H9 (cell line): ENCODE results near the gene OSBPL2. TPM values are rescaled to one million over a fixed set of nuclear protein-coding genes. Genes with fewer than 3 reads are reported as not detected.

Source experiments
- DNase-seq: peaks from one replicate; pipeline ENCODE4 v3.0.0-alpha.2; 2017
- H2AFZ ChIP-seq: one replicate; pipeline ENCODE4 v1.6.1; 2013; ENCODE audit warnings: mild to moderate bottlenecking, low read length, control low read depth, moderate library complexity
- H2AK5ac ChIP-seq: 2 replicates; pipeline ENCODE4 v1.6.1; 2013; ENCODE audit warnings: low read length, control low read depth, mixed read lengths; ENCODE audit not compliant: insufficient read length
- H2BK120ac ChIP-seq: one replicate; pipeline ENCODE4 v1.6.1; 2013; ENCODE audit warnings: low read depth, mild to moderate bottlenecking, low read length, control low read depth, inconsistent platforms; ENCODE audit not compliant: poor library complexity, severe bottlenecking
- H2BK12ac ChIP-seq: 2 replicates; pipeline ENCODE4 v1.6.1; 2013; ENCODE audit warnings: low read length, control low read depth, mixed read lengths, low read depth; ENCODE audit not compliant: insufficient read length
- H2BK15ac ChIP-seq: 2 replicates; pipeline ENCODE4 v1.6.1; 2013; ENCODE audit warnings: low read depth, low read length, control low read depth
- H2BK20ac ChIP-seq: one replicate; pipeline ENCODE4 v1.6.1; 2013; ENCODE audit warnings: low read depth, mild to moderate bottlenecking, low read length, control low read depth, inconsistent platforms; ENCODE audit not compliant: poor library complexity, severe bottlenecking
- H2BK5ac ChIP-seq: 2 replicates; pipeline ENCODE4 v1.6.1; 2013; ENCODE audit warnings: low read length, control low read depth, mixed read lengths; ENCODE audit not compliant: insufficient read length
- H3K14ac ChIP-seq: 2 replicates; pipeline ENCODE4 v1.6.1; 2013; ENCODE audit warnings: low read length, control low read depth; ENCODE audit not compliant: insufficient read depth
- H3K18ac ChIP-seq: 2 replicates; pipeline ENCODE4 v1.6.1; 2013; ENCODE audit warnings: low read depth, mild to moderate bottlenecking, mixed read lengths, low read length, control low read depth; ENCODE audit not compliant: insufficient read length
- H3K23ac ChIP-seq: 2 replicates; pipeline ENCODE4 v1.6.1; 2013; ENCODE audit warnings: low read length, control low read depth, mixed read lengths, low read depth; ENCODE audit not compliant: insufficient read length
- H3K23me2 ChIP-seq: 2 replicates; pipeline ENCODE4 v1.6.1; 2013; ENCODE audit warnings: low read depth, mild to moderate bottlenecking, mixed read lengths, low read length, control low read depth; ENCODE audit not compliant: insufficient read length, poor library complexity, severe bottlenecking
- H3K27ac ChIP-seq: 2 replicates; pipeline ENCODE4 v1.5.1; 2013; ENCODE audit warnings: low read length, control low read depth, mixed read lengths, low read depth; ENCODE audit not compliant: insufficient read length
- H3K27me3 ChIP-seq: 2 replicates; pipeline ENCODE4 v1.6.1; 2013; ENCODE audit warnings: low read length, control low read depth, inconsistent platforms; ENCODE audit not compliant: insufficient read depth
- H3K4ac ChIP-seq: 2 replicates; pipeline ENCODE4 v1.6.1; 2013; ENCODE audit warnings: low read depth, mild to moderate bottlenecking, control low read depth, inconsistent platforms, low read length, moderate library complexity
- H3K4me1 ChIP-seq: 2 replicates; pipeline ENCODE4 v1.6.1; 2013; ENCODE audit warnings: low read length, control low read depth, inconsistent platforms; ENCODE audit not compliant: insufficient read depth
- H3K4me2 ChIP-seq: 2 replicates; pipeline ENCODE4 v1.6.1; 2013; ENCODE audit warnings: low read length, control low read depth, mixed read lengths; ENCODE audit not compliant: insufficient read length, insufficient read depth
- H3K56ac ChIP-seq: 2 replicates; pipeline ENCODE4 v1.6.1; 2013; ENCODE audit warnings: low read depth, mild to moderate bottlenecking, mixed read lengths, low read length, control low read depth; ENCODE audit not compliant: insufficient read length
- H3K79me1 ChIP-seq: 2 replicates; pipeline ENCODE4 v1.6.1; 2013; ENCODE audit warnings: low read depth, mild to moderate bottlenecking, moderate library complexity, low read length, control low read depth, inconsistent platforms; ENCODE audit not compliant: insufficient read depth, poor library complexity, severe bottlenecking
- H3K79me2 ChIP-seq: 2 replicates; pipeline ENCODE4 v1.6.1; 2013; ENCODE audit warnings: low read length, control low read depth, inconsistent platforms; ENCODE audit not compliant: insufficient read depth
- H3K9ac ChIP-seq: 2 replicates; pipeline ENCODE4 v1.6.1; 2013; ENCODE audit warnings: low read length, control low read depth, mixed read lengths; ENCODE audit not compliant: insufficient read length; ENCODE audit errors: extremely low read depth
- H3K9me3 ChIP-seq: one replicate; pipeline ENCODE4 v1.6.1; 2013; ENCODE audit warnings: low read depth, low read length, inconsistent platforms; ENCODE audit not compliant: control insufficient read depth
- H3T11ph ChIP-seq: one replicate; pipeline ENCODE4 v1.6.1; 2013; ENCODE audit warnings: mild to moderate bottlenecking, low read length, control low read depth, inconsistent platforms
- H4K20me1 ChIP-seq: one replicate; pipeline ENCODE4 v1.6.1; 2013; ENCODE audit not compliant: control insufficient read depth, insufficient read length, insufficient read depth
- H4K5ac ChIP-seq: 2 replicates; pipeline ENCODE4 v1.6.1; 2013; ENCODE audit warnings: low read depth, mild to moderate bottlenecking, mixed read lengths, low read length, control low read depth; ENCODE audit not compliant: insufficient read length
- H4K8ac ChIP-seq: replicated peaks from 2 replicates; pipeline ENCODE4 v1.6.1; 2013; ENCODE audit warnings: low read length, control low read depth, mixed read lengths, low read depth; ENCODE audit not compliant: insufficient read length
- H4K91ac ChIP-seq: 2 replicates; pipeline ENCODE4 v1.6.1; 2013; ENCODE audit warnings: low read depth, mild to moderate bottlenecking, moderate library complexity, mixed read lengths, low read length, control low read depth; ENCODE audit not compliant: insufficient read length
- H3K27ac Mint-ChIP-seq, 3 experiments: 2 replicates in 2 of 3; 3 replicates in 1 of 3; pipeline ENCODE4 v1.8.0; 2020 to 2021; ENCODE audit warnings: mixed read lengths in 3 of 3, mild to moderate bottlenecking in 1 of 3, moderate library complexity in 1 of 3
- H3K27me3 Mint-ChIP-seq: 2 replicates; pipeline ENCODE4 v1.8.0; 2021; ENCODE audit warnings: low read depth, mild to moderate bottlenecking, moderate library complexity, mixed read lengths
- H3K36me3 Mint-ChIP-seq, 3 experiments: 2 replicates in 2 of 3; 3 replicates in 1 of 3; pipeline ENCODE4 v1.8.0; 2020 to 2021; ENCODE audit warnings: low read depth in 3 of 3, mixed read lengths in 3 of 3; ENCODE audit not compliant: insufficient read depth in 1 of 3
- H3K4me1 Mint-ChIP-seq, 2 experiments: 2 replicates each; pipeline ENCODE4 v1.8.0; 2020; ENCODE audit warnings: mixed read lengths in 2 of 2
- H3K4me3 Mint-ChIP-seq, 2 experiments: 2 replicates in 1 of 2; 3 replicates in 1 of 2; pipeline ENCODE4 v1.8.0; 2020 to 2021; ENCODE audit warnings: mild to moderate bottlenecking in 2 of 2, mixed read lengths in 2 of 2, moderate library complexity in 1 of 2
- H3K9me3 Mint-ChIP-seq, 2 experiments: 2 replicates in 1 of 2; 3 replicates in 1 of 2; pipeline ENCODE4 v1.8.0; 2020; ENCODE audit warnings: mild to moderate bottlenecking in 2 of 2, mixed read lengths in 2 of 2, moderate library complexity in 1 of 2
- WGBS: extraction: QIAGEN DNeasy Blood & Tissue Kit; methylation state at CpG from one replicate; pipeline ENCODE4 v1.1.7; 2013; ENCODE audit warnings: missing lambda C conversion rate, low lambda C conversion rate, mixed read lengths; ENCODE audit not compliant: insufficient read length; ENCODE audit errors: extremely low coverage; 5-methylcytosine and 5-hydroxymethylcytosine counted together
- total RNA-seq: library from RNA; stranded (reverse); gene quantifications from 2 replicates; pipeline ENCODE4 v1.2.1, GENCODE V29; 2021
- TF ChIP-seq, protein P1 (sequence below): fragments of 200-600 bp; sonication (generic); conservative IDR thresholded peaks from 3 replicates; pipeline ENCODE4 v1.8.0; 2021; ENCODE audit warnings: antibody characterized with exemption, mild to moderate bottlenecking

Gene OSBPL2
- total RNA-seq, 1 experiment from 2014 or later = 47.3 TPM

DNA sequence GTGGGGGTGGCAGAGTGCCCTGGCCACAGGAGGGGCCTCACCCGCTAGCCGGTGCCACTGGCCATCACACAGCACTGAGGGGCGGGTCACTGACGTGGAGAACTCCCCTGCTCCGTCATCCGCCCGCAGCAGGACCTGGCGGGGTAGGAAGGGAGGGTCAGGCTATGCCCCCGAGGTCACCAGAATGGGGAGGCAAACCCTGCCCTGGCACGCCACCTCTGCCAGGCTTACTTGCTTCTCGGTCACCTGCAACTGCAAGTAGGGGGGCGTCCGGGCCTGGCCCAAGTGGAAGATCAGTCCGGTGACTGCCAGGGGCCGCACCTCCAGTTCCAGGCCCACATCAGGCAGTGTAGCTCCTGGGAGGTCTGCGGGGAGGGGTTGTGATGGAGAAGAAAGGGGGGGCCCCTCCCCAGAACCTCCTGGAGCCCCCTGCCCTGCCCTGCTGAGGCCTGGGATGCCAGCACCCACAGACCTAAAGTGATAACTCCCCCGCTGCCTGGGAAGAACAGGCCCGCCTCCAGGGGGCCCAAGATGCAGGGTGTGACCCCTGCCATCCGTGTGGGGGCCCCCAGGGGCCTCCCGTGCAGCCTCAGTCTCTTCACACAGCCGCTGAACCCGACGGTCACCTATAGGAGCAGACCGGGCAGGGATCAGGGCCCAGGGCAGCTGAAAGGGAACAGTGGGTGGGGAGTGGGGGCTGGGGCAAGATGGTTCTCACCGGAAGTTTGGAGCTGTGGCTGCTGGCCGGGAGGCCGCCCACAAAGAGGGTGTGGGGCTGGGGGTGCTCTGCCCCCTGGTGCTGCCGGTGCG, 71.8 kb downstream of the OSBPL2 start:
- Histone ChIP-seq H3K56ac (no peak overlapping the region), H3K27me3 (no peaks in the 10 kb centered on the region), H2AK5ac (no peak overlapping the region), H2BK15ac (no peak overlapping the region), H3K23ac (no peak overlapping the region), H2BK20ac (no peak overlapping the region), H2AFZ (no peak overlapping the region), H2BK5ac (no peak overlapping the region), H2BK12ac (no peak overlapping the region), H3K9me3 (no peaks in the 10 kb centered on the region), H3K4me1 (no peaks in the 10 kb centered on the region), H3K27ac (no peak overlapping the region), H4K5ac (no peak overlapping the region), H3K4ac (no peak overlapping the region), H3K18ac (no peak overlapping the region), H4K91ac (no peak overlapping the region), H3K9ac (no peak overlapping the region), H3K4me2 (no peak overlapping the region), H3K23me2 (no peaks in the 10 kb centered on the region), H2BK120ac (no peak overlapping the region), H4K20me1 (no peaks in the 10 kb centered on the region), H3K79me2 (no peaks in the 10 kb centered on the region; the same call in 1 of the 2 replicates), H3K14ac (no peak overlapping the region), H4K8ac (no peak overlapping the region), H3T11ph (no peak overlapping the region), H3K79me1 (no peaks in the 10 kb centered on the region)
- peaks cover 16 to 63% (median 63%) of the 10 kb centered on the region in 3 experiments for H3K36me3 Mint-ChIP-seq
- no peaks in the 10 kb centered on the region for H3K9me3 Mint-ChIP-seq
- no CpG with 5 or more reads among the region's 29 CpGs for WGBS
- peaks cover 3% of the 10 kb centered on the region in 2 experiments for H3K4me1 Mint-ChIP-seq
- TF ChIP-seq, protein P1, sequence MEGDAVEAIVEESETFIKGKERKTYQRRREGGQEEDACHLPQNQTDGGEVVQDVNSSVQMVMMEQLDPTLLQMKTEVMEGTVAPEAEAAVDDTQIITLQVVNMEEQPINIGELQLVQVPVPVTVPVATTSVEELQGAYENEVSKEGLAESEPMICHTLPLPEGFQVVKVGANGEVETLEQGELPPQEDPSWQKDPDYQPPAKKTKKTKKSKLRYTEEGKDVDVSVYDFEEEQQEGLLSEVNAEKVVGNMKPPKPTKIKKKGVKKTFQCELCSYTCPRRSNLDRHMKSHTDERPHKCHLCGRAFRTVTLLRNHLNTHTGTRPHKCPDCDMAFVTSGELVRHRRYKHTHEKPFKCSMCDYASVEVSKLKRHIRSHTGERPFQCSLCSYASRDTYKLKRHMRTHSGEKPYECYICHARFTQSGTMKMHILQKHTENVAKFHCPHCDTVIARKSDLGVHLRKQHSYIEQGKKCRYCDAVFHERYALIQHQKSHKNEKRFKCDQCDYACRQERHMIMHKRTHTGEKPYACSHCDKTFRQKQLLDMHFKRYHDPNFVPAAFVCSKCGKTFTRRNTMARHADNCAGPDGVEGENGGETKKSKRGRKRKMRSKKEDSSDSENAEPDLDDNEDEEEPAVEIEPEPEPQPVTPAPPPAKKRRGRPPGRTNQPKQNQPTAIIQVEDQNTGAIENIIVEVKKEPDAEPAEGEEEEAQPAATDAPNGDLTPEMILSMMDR = no peak
- DNase-seq = no peak
- H3K27me3 Mint-ChIP-seq = no peaks in the 10 kb centered on the region
- H3K27ac Mint-ChIP-seq = no peak overlapping the region
- H3K4me3 Mint-ChIP-seq = no peak overlapping the region
